ENCODE data around the gene PI16. TPM values are rescaled to one million over a fixed set of nuclear protein-coding genes. Genes with fewer than 3 reads are reported as not detected.

PI16 gene
- total RNA-seq, 6 experiments from 2014 or later = not detected

GRCh38 chr6:36958775-36959554 lies 4.4 kb downstream of the PI16 start:
- no peaks in the 10 kb centered on the region for H3K36me3 Mint-ChIP-seq (ENCODE audit: low read depth)
- no peaks in the 10 kb centered on the region for H3K9me3 Mint-ChIP-seq
- H3K27me3 Mint-ChIP-seq (ENCODE audit: insufficient read depth) = no peaks in the 10 kb centered on the region; the same call in none of the 2 replicates
- H3K27ac Mint-ChIP-seq = no peak overlapping the region
- TF ChIP-seq CTCF (IDR thresholded peaks at IDR 0.05) = no peak
- H3K4me3 Mint-ChIP-seq = no peak overlapping the region
- no peak for DNase-seq
- H3K4me1 Mint-ChIP-seq (ENCODE audit: low read depth) = peaks cover 19% of the 10 kb centered on the region

GRCh38 chr6:36959555-36960250 lies 5.2 kb downstream of the PI16 start:
- no peaks in the 10 kb centered on the region for H3K9me3 Mint-ChIP-seq
- H3K36me3 Mint-ChIP-seq (ENCODE audit: low read depth) = no peaks in the 10 kb centered on the region
- 0 out of 2 replicates have a peak overlapping the region, but pooled peaks have one; percentile 9 for H3K27ac Mint-ChIP-seq
- no peak for TF ChIP-seq CTCF (IDR thresholded peaks at IDR 0.05)
- no peaks in the 10 kb centered on the region; the same call in none of the 2 replicates for H3K27me3 Mint-ChIP-seq (ENCODE audit: insufficient read depth)
- no peak for DNase-seq
- H3K4me1 Mint-ChIP-seq (ENCODE audit: low read depth) = peaks cover 19% of the 10 kb centered on the region
- no peak overlapping the region for H3K4me3 Mint-ChIP-seq

GRCh38 chr6:36961441-36962435 lies 7.2 kb downstream of the PI16 start:
- DNase-seq = no peak
- no peak for TF ChIP-seq CTCF (IDR thresholded peaks at IDR 0.05)

GRCh38 chr6:36962874-36963273 lies 8.3 kb downstream of the PI16 start:
- Mint-ChIP-seq H3K27ac (no peak overlapping the region), H3K4me3 (no peak overlapping the region), H3K36me3 (ENCODE audit: low read depth) (peaks cover 2% of the 10 kb centered on the region), H3K4me1 (ENCODE audit: low read depth) (peaks cover 19% of the 10 kb centered on the region), H3K27me3 (ENCODE audit: insufficient read depth) (no peaks in the 10 kb centered on the region; the same call in 1 of the 2 replicates), H3K9me3 (no peaks in the 10 kb centered on the region)
- peak; percentile 22 for DNase-seq
- no peak for TF ChIP-seq CTCF (IDR thresholded peaks at IDR 0.05)

More at GRCh38 chr6:36961441-36962435, 7.2 kb downstream of the PI16 start:
- Mint-ChIP-seq H3K27me3 (ENCODE audit: insufficient read depth) (no peaks in the 10 kb centered on the region; the same call in none of the 2 replicates), H3K27ac (no peak overlapping the region), H3K4me3 (no peak overlapping the region), H3K36me3 (ENCODE audit: low read depth) (no peaks in the 10 kb centered on the region), H3K4me1 (ENCODE audit: low read depth) (peaks cover 19% of the 10 kb centered on the region), H3K9me3 (no peaks in the 10 kb centered on the region)

Measured in HFFc6 (cell line).